Measurements from ENCODE around the gene BEST4. TPM values are rescaled to one million over a fixed set of nuclear protein-coding genes. Genes with fewer than 3 reads are reported as not detected.

BEST4 gene
- total RNA-seq, 1 experiment from 2014 or later, result not detected

DNA sequence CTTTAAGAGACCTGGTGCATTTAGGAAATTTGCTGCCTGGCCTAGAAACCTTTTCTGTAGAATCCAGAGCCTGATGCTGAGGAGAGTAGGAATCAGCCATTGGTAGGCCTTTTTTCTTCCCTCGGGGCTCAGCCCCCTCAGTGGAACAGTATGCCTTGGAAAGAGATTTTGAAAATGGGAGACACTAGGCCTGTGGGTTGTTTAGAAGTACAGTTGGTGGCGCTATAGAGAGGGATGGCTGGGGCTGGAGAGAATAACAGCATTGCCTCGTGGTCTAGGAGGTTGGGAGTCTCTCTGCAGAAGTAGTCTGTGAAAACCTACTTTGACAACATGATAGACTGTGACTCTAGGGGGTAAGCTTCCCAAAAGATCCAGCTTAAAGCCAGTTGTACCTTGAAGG lies 40.1 kb downstream of the BEST4 start:
- no peaks in the 10 kb centered on the region for H3F3A ChIP-seq (ENCODE audit: low read length, unreplicated experiment)
- no peaks in the 10 kb centered on the region for H3K9me3 ChIP-seq (ENCODE audit: low read length)
- peaks cover 41% of the 10 kb centered on the region for H3K36me3 ChIP-seq (ENCODE audit: low read depth, low read length)
- POLR2A ChIA-PET (ENCODE audit: unreplicated experiment), result no interaction called here
- no TSS peak for BruUV-seq (replicated peaks)
- H3K27ac ChIP-seq (ENCODE audit: low read length), result no peak overlapping the region
- no peak for TF ChIP-seq EZH2phosphoT487 (IDR thresholded peaks at IDR 0.05; ENCODE audit: borderline replicate concordance, low read length)
- TF ChIP-seq CTCF (conservative IDR thresholded peaks at IDR 0.05; ENCODE audit: low read depth, low read length), result peak; percentile 20; the same call in 1 of the 2 replicates
- no peak for TF ChIP-seq EZH2 (IDR thresholded peaks at IDR 0.05; ENCODE audit: low read length, unreplicated experiment)
- ATAC-seq (no peak), DNase-seq (no peak)
- intact Hi-C loops (cut with micrococcal nuclease), result no loop called here
- H3K4me2 ChIP-seq (ENCODE audit: low read length), result no peak overlapping the region
- no peak overlapping the region for H3K4me3 ChIP-seq (ENCODE audit: low read length)
- H3K9me2 ChIP-seq (replicated peaks; ENCODE audit: low read length), result no peaks in the 10 kb centered on the region
- H4K20me1 ChIP-seq (ENCODE audit: low read length), result no peaks in the 10 kb centered on the region; the same call in 1 of the 2 replicates
- no peak overlapping the region for H3K9ac ChIP-seq (ENCODE audit: low read length)
- H3K27me3 ChIP-seq (ENCODE audit: low read length), result no peaks in the 10 kb centered on the region
- H2AFZ ChIP-seq (ENCODE audit: low read length), result no peak overlapping the region
- CTCF ChIA-PET, result no interaction called here
- peaks cover 34% of the 10 kb centered on the region for H3K79me2 ChIP-seq (ENCODE audit: low read length)
- peaks cover 1% of the 10 kb centered on the region for H3K4me1 ChIP-seq (ENCODE audit: insufficient read depth, low read length)

- Histone ChIP-seq H3K4me3 (ENCODE audit: low read length) (no peak overlapping the region), H2AFZ (ENCODE audit: low read length) (no peak overlapping the region), H4K20me1 (ENCODE audit: low read length) (no peaks in the 10 kb centered on the region; the same call in 1 of the 2 replicates), H3K4me1 (ENCODE audit: insufficient read depth, low read length) (peaks cover 20% of the 10 kb centered on the region), H3K9me3 (ENCODE audit: low read length) (no peaks in the 10 kb centered on the region), H3K9me2 (replicated peaks; ENCODE audit: low read length) (no peaks in the 10 kb centered on the region), H3K79me2 (ENCODE audit: low read length) (peaks cover 64% of the 10 kb centered on the region), H3F3A (ENCODE audit: low read length, unreplicated experiment) (no peaks in the 10 kb centered on the region), H3K36me3 (ENCODE audit: low read depth, low read length) (peaks cover 27% of the 10 kb centered on the region), H3K4me2 (ENCODE audit: low read length) (peak overlapping the region; percentile 35; the same call in 1 of the 2 replicates), H3K9ac (ENCODE audit: low read length) (no peak overlapping the region), H3K27me3 (ENCODE audit: low read length) (no peaks in the 10 kb centered on the region), H3K27ac (ENCODE audit: low read length) (no peak overlapping the region)
- intact Hi-C loops (cut with micrococcal nuclease), result no loop called here
- no TSS peak for BruUV-seq (replicated peaks)
- TF ChIP-seq EZH2 (IDR thresholded peaks at IDR 0.05; ENCODE audit: low read length, unreplicated experiment) (no peak), EZH2phosphoT487 (IDR thresholded peaks at IDR 0.05; ENCODE audit: borderline replicate concordance, low read length) (no peak), CTCF (conservative IDR thresholded peaks at IDR 0.05; ENCODE audit: low read depth, low read length) (no peak)
- ATAC-seq (no peak), DNase-seq (peak; percentile 18)
- ChIA-PET POLR2A (ENCODE audit: unreplicated experiment) (no interaction called here), CTCF (interaction anchor here (0.6 kb wide), 1 partner anchor 40 kb away, joined by 8 read pairs; no protein-coding TSS in a partner anchor)
These were observed 44.8 kb downstream of the BEST4 start for GRCh38 chr1:44743211-44743610.

DNA sequence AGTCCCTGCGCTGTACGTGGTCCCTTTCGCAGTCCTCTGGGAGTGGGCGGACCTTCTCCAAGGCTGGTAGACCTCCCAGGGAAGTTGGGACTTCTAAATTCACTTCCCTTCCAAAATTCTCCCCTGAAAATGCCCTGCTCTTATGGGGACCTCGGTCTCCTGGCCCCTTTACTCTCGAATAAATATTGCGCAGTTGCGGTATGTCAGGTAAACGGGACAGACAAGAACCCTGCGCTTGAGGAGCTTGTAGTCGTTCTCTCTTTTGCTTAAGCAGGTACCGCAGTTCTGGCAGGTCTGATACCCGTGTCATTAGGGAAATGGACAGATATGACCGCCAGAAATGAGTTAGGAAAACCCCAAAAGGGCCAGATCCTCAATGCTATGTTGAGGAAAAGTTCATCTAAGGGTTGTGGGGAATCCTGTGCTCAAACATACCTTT lies 47.8 kb downstream of the BEST4 start:
- Histone ChIP-seq H3K27ac (ENCODE audit: low read length) (peak overlapping the region; percentile 41; the same call in 1 of the 2 replicates), H4K20me1 (ENCODE audit: low read length) (no peaks in the 10 kb centered on the region), H3K4me2 (ENCODE audit: low read length) (peak overlapping the region; percentile 97), H2AFZ (ENCODE audit: low read length) (peak overlapping the region; percentile 92), H3K9me2 (replicated peaks; ENCODE audit: low read length) (no peaks in the 10 kb centered on the region), H3K79me2 (ENCODE audit: low read length) (peaks cover 50% of the 10 kb centered on the region), H3F3A (ENCODE audit: low read length, unreplicated experiment) (no peaks in the 10 kb centered on the region), H3K27me3 (ENCODE audit: low read length) (no peaks in the 10 kb centered on the region), H3K36me3 (ENCODE audit: low read depth, low read length) (peaks cover 6% of the 10 kb centered on the region; the same call in 1 of the 2 replicates), H3K4me1 (ENCODE audit: insufficient read depth, low read length) (peaks cover 20% of the 10 kb centered on the region), H3K4me3 (ENCODE audit: low read length) (peak overlapping the region; percentile 93), H3K9me3 (ENCODE audit: low read length) (no peaks in the 10 kb centered on the region), H3K9ac (ENCODE audit: low read length) (peak overlapping the region; percentile 84)
- TSS peak; percentile 88 for BruUV-seq (replicated peaks)
- ChIA-PET CTCF (no interaction called here), POLR2A (ENCODE audit: unreplicated experiment) (interaction anchor here (0.5 kb wide), 1 partner anchor 11 kb away, joined by 8 read pairs; no protein-coding TSS in a partner anchor)
- ATAC-seq (peak; percentile 48), DNase-seq (peak; percentile 9)
- TF ChIP-seq EZH2phosphoT487 (IDR thresholded peaks at IDR 0.05; ENCODE audit: borderline replicate concordance, low read length) (no peak), EZH2 (IDR thresholded peaks at IDR 0.05; ENCODE audit: low read length, unreplicated experiment) (no peak), CTCF (conservative IDR thresholded peaks at IDR 0.05; ENCODE audit: low read depth, low read length) (no peak)
- intact Hi-C loops (cut with micrococcal nuclease), result no loop called here
